Panc1 (cell line): Measurements from ENCODE around the gene CAPS.

Experiments used
- CTCF ChIP-seq: fragments of 450-650 bp; IDR thresholded peaks from 2 replicates; pipeline ENCODE4 v1.5.1; 2017; ENCODE audit warnings: mild to moderate bottlenecking
- POLR2AphosphoS5 ChIP-seq: IDR thresholded peaks from 2 replicates; pipeline ENCODE4 v1.6.1; 2012; ENCODE audit warnings: mild to moderate bottlenecking, low read depth, low read length, moderate library complexity
- SIN3A ChIP-seq: IDR thresholded peaks from 2 replicates; pipeline ENCODE4 v1.6.1; 2012; ENCODE audit warnings: low read depth, mild to moderate bottlenecking, low read length, moderate library complexity, borderline replicate concordance; ENCODE audit not compliant: insufficient read depth

GRCh38 chr19:5880196-5880595 lies 33.9 kb upstream of the CAPS start:
- TF ChIP-seq SIN3A = no peak
- no peak for TF ChIP-seq CTCF
- TF ChIP-seq POLR2AphosphoS5 = no peak
